GM12864 (cell line): ENCODE measurements around the gene MMP11.

ENCODE experiments used
- DNase-seq: peaks from one replicate; pipeline ENCODE4 v3.0.0-alpha.2; 2011; ENCODE audit warnings: low read depth
- H3K4me3 ChIP-seq: 2 replicates; pipeline ENCODE4 v1.5.1; 2011; ENCODE audit warnings: mild to moderate bottlenecking, low read depth, low read length, control low read depth
- CTCF ChIP-seq: IDR thresholded peaks from 2 replicates; pipeline ENCODE4 v1.5.1; 2011; ENCODE audit warnings: low read depth, mild to moderate bottlenecking, moderate library complexity, low read length, control low read depth, inconsistent platforms; ENCODE audit errors: missing control alignments

MMP11 gene

GRCh38 chr22:23825246-23825905 lies 52.7 kb downstream of the MMP11 start:
- no peak for TF ChIP-seq CTCF
- no peak for DNase-seq

GRCh38 chr22:23826510-23827350 lies 54.1 kb downstream of the MMP11 start:
- no peak for DNase-seq
- no peak overlapping the region for H3K4me3 ChIP-seq
- TF ChIP-seq CTCF: no peak

More at GRCh38 chr22:23825246-23825905, 52.7 kb downstream of the MMP11 start:
- no peak overlapping the region for H3K4me3 ChIP-seq

- no peak for TF ChIP-seq CTCF
- DNase-seq: no peak
- H3K4me3 ChIP-seq: no peak overlapping the region
Measured at GRCh38 chr22:23827351-23827995, 54.8 kb downstream of the MMP11 start.

- no peak for TF ChIP-seq CTCF
- no peak for DNase-seq
- H3K4me3 ChIP-seq: no peak overlapping the region
Measured at GRCh38 chr22:23828800-23829680, 56.4 kb downstream of the MMP11 start.

- no peak for DNase-seq
- no peak for TF ChIP-seq CTCF
- no peak overlapping the region for H3K4me3 ChIP-seq
Measured at GRCh38 chr22:23829845-23830372, 57.3 kb downstream of the MMP11 start.

- no peak for DNase-seq
- no peak for TF ChIP-seq CTCF
- H3K4me3 ChIP-seq: no peak overlapping the region
Measured at GRCh38 chr22:23831261-23831660, 58.6 kb downstream of the MMP11 start.
